OCI-LY1 (cell line): ENCODE measurements around the gene POU3F2.

ENCODE experiments used
- H2AFZ ChIP-seq: fragments of 200-600 bp; sonication (generic), shearing (Covaris generic); 2 replicates; pipeline ENCODE4 v1.6.0; 2014; ENCODE audit warnings: antibody characterized with exemption, mild to moderate bottlenecking, low read length
- H3F3A ChIP-seq: fragments of 200-600 bp; sonication (generic), shearing (Covaris generic); 2 replicates; pipeline ENCODE4 v1.6.0; 2014; ENCODE audit warnings: mild to moderate bottlenecking, antibody characterized with exemption, low read length, moderate library complexity; ENCODE audit not compliant: insufficient read depth
- H3K27ac ChIP-seq: fragments of 200-600 bp; sonication (generic); 2 replicates; pipeline ENCODE4 v1.5.1; 2014; ENCODE audit warnings: low read length, mixed run types, mild to moderate bottlenecking, low read depth; ENCODE audit not compliant: poor library complexity, severe bottlenecking
- H3K27me3 ChIP-seq: fragments of 200-600 bp; sonication (generic); 2 replicates; pipeline ENCODE4 v1.6.0; 2014; ENCODE audit warnings: antibody characterized with exemption, mild to moderate bottlenecking, low read length, moderate library complexity; ENCODE audit not compliant: insufficient read depth
- H3K36me3 ChIP-seq: fragments of 200-600 bp; sonication (generic); 2 replicates; pipeline ENCODE4 v1.6.1; 2014; ENCODE audit warnings: mild to moderate bottlenecking, antibody characterized with exemption, low read length, moderate library complexity, mixed read lengths; ENCODE audit not compliant: insufficient read depth
- H3K4me1 ChIP-seq: fragments of 200-600 bp; sonication (generic); 2 replicates; pipeline ENCODE4 v1.5.1; 2014; ENCODE audit warnings: mild to moderate bottlenecking, low read length, moderate library complexity; ENCODE audit not compliant: insufficient read depth, severe bottlenecking
- H3K4me2 ChIP-seq: fragments of 200-600 bp; sonication (generic), shearing (Covaris generic); 2 replicates; pipeline ENCODE4 v1.6.1; 2014; ENCODE audit warnings: low read length
- H3K4me3 ChIP-seq: fragments of 200-600 bp; sonication (generic); 2 replicates; pipeline ENCODE4 v1.5.1; 2014; ENCODE audit warnings: low read length, low read depth, mild to moderate bottlenecking, mixed read lengths; ENCODE audit not compliant: poor library complexity, severe bottlenecking
- H3K79me2 ChIP-seq: fragments of 200-600 bp; shearing (Covaris generic); 2 replicates; pipeline ENCODE4 v1.6.1; 2016; ENCODE audit warnings: mixed run types, low read length, mixed read lengths; ENCODE audit not compliant: insufficient read depth
- H3K9ac ChIP-seq: fragments of 200-600 bp; sonication (generic), shearing (Covaris generic); 2 replicates; pipeline ENCODE4 v1.6.1; 2014; ENCODE audit warnings: mild to moderate bottlenecking, low read length, mixed read lengths
- H3K9me2 ChIP-seq: fragments of 200-600 bp; sonication (generic), shearing (Covaris generic); 2 replicates; pipeline ENCODE4 v1.6.1; 2014; ENCODE audit warnings: low read depth, mild to moderate bottlenecking, low read length, mixed read lengths
- H3K9me3 ChIP-seq: fragments of 200-600 bp; shearing (Covaris generic); 2 replicates; pipeline ENCODE4 v1.6.1; 2014; ENCODE audit warnings: low read length, mixed read lengths
- H4K20me1 ChIP-seq: fragments of 200-600 bp; sonication (generic), shearing (Covaris generic); 2 replicates; pipeline ENCODE4 v1.6.0; 2016; ENCODE audit warnings: mild to moderate bottlenecking, low read length; ENCODE audit not compliant: insufficient read depth
- EZH2 ChIP-seq: fragments of 200-600 bp; sonication (generic), shearing (Covaris generic); IDR thresholded peaks from 2 replicates; pipeline ENCODE4 v1.8.0; 2017; ENCODE audit warnings: borderline replicate concordance, mixed run types, mild to moderate bottlenecking, antibody characterized with exemption, low read length, moderate library complexity, mixed read lengths
- TF ChIP-seq, protein P1 (sequence below): fragments of 200-600 bp; sonication (generic), shearing (Covaris generic); IDR thresholded peaks from 2 replicates; pipeline ENCODE4 v1.5.1; 2017; ENCODE audit warnings: mild to moderate bottlenecking, antibody characterized with exemption, low read length, moderate library complexity, mixed read lengths

POU3F2 gene

GRCh38 chr6:98848539-98849242 lies 14.3 kb downstream of the POU3F2 start:
- Histone ChIP-seq H3K27me3 (no peaks in the 10 kb centered on the region), H3F3A (no peaks in the 10 kb centered on the region), H3K27ac (no peak overlapping the region), H4K20me1 (no peaks in the 10 kb centered on the region), H2AFZ (no peak overlapping the region), H3K4me2 (no peak overlapping the region), H3K9me3 (no peaks in the 10 kb centered on the region), H3K9ac (no peak overlapping the region), H3K36me3 (no peaks in the 10 kb centered on the region), H3K4me3 (no peak overlapping the region), H3K9me2 (no peaks in the 10 kb centered on the region), H3K79me2 (no peaks in the 10 kb centered on the region), H3K4me1 (no peaks in the 10 kb centered on the region)
- no peak for TF ChIP-seq EZH2
- TF ChIP-seq, protein P1, sequence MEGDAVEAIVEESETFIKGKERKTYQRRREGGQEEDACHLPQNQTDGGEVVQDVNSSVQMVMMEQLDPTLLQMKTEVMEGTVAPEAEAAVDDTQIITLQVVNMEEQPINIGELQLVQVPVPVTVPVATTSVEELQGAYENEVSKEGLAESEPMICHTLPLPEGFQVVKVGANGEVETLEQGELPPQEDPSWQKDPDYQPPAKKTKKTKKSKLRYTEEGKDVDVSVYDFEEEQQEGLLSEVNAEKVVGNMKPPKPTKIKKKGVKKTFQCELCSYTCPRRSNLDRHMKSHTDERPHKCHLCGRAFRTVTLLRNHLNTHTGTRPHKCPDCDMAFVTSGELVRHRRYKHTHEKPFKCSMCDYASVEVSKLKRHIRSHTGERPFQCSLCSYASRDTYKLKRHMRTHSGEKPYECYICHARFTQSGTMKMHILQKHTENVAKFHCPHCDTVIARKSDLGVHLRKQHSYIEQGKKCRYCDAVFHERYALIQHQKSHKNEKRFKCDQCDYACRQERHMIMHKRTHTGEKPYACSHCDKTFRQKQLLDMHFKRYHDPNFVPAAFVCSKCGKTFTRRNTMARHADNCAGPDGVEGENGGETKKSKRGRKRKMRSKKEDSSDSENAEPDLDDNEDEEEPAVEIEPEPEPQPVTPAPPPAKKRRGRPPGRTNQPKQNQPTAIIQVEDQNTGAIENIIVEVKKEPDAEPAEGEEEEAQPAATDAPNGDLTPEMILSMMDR: no peak

DNA sequence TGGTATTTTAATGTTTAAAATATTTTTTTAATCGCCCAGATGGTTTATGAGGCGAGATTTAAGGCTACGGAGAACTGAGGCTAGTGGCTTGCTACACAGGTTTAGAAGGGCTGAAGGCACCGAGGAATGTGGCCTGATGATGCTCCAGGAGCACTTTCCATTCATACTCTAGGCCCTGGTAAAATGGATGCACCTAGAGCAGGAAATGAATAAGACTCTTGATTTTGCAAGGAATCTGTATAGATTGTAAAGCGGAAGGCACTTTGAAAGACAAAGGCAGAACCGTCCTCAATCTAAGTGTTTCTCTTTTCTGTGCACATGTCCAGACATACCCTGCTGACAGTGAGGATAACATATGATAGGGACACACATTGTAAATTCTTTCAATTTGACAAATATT lies 30.1 kb downstream of the POU3F2 start:
- no peak for TF ChIP-seq EZH2
- TF ChIP-seq, protein P1: no peak
- Histone ChIP-seq H3K4me3 (no peak overlapping the region), H3K27ac (no peak overlapping the region), H3K4me1 (no peaks in the 10 kb centered on the region), H2AFZ (no peak overlapping the region), H3K9me2 (no peaks in the 10 kb centered on the region), H3K9ac (no peak overlapping the region), H3K9me3 (no peaks in the 10 kb centered on the region), H3K36me3 (0 out of 2 replicates have a peak, but pooled peaks cover 6% of the 10 kb centered on the region), H3K79me2 (no peaks in the 10 kb centered on the region), H3K4me2 (no peak overlapping the region), H4K20me1 (no peaks in the 10 kb centered on the region), H3F3A (no peaks in the 10 kb centered on the region), H3K27me3 (no peaks in the 10 kb centered on the region)

GRCh38 chr6:98871057-98871456 lies 36.7 kb downstream of the POU3F2 start:
- TF ChIP-seq EZH2: no peak
- TF ChIP-seq, protein P1: no peak
- no peaks in the 10 kb centered on the region for H3K4me1 ChIP-seq
- no peaks in the 10 kb centered on the region for H3K9me3 ChIP-seq
- no peak overlapping the region for H3K9ac ChIP-seq
- no peaks in the 10 kb centered on the region for H3K79me2 ChIP-seq
- no peaks in the 10 kb centered on the region for H3F3A ChIP-seq
- H3K36me3 ChIP-seq: peaks cover 25% of the 10 kb centered on the region
- H3K27me3 ChIP-seq: no peaks in the 10 kb centered on the region
- no peak overlapping the region for H3K4me3 ChIP-seq
- H4K20me1 ChIP-seq: no peaks in the 10 kb centered on the region
- no peak overlapping the region for H3K4me2 ChIP-seq
- H3K27ac ChIP-seq: no peak overlapping the region
- H2AFZ ChIP-seq: no peak overlapping the region
- H3K9me2 ChIP-seq: no peaks in the 10 kb centered on the region
